MCF 10A (cell line): ENCODE measurements around the gene GAS6. TPM values are rescaled to one million over a fixed set of nuclear protein-coding genes. Genes with fewer than 3 reads are reported as not detected.

ENCODE experiments used
- BruUV-seq: library from RNA; stranded (reverse); fragments of 400-500 nt; replicated peaks from 2 replicates; lab custom pipeline; 2021; lab: Mats Ljungman, UMichigan
- CTCF ChIA-PET: fragments of 300-600 bp; sonication (Branson Sonifier 250); formaldehyde crosslinking; extraction: SDS; loops from one replicate; lab custom pipeline; 2021; ENCODE audit warnings: antibody characterized with exemption, inconsistent platforms; lab: Yijun Ruan, JAX
- POLR2A ChIA-PET: fragments of 300-600, 350-650 bp; sonication (Branson Sonifier 250); formaldehyde crosslinking; extraction: SDS; loops from one replicate; lab custom pipeline; 2020; ENCODE audit warnings: antibody characterized with exemption, inconsistent platforms; lab: Yijun Ruan, JAX
- DNase-seq: peaks from one replicate; pipeline ENCODE4 v3.0.0-alpha.2; 2018; ENCODE audit not compliant: unreplicated experiment
- H3K27ac Mint-ChIP-seq: one replicate; pipeline ENCODE4 v1.8.0; 2022; ENCODE audit warnings: mild to moderate bottlenecking, low read depth, mixed read lengths; ENCODE audit not compliant: unreplicated experiment
- H3K27me3 Mint-ChIP-seq: one replicate; pipeline ENCODE4 v1.8.0; 2022; ENCODE audit warnings: mixed read lengths; ENCODE audit not compliant: insufficient read depth, unreplicated experiment
- H3K36me3 Mint-ChIP-seq: one replicate; pipeline ENCODE4 v1.8.0; 2022; ENCODE audit warnings: mild to moderate bottlenecking, moderate library complexity, mixed read lengths; ENCODE audit not compliant: insufficient read depth, unreplicated experiment
- H3K4me1 Mint-ChIP-seq: one replicate; pipeline ENCODE4 v1.8.0; 2022; ENCODE audit warnings: mixed read lengths; ENCODE audit not compliant: insufficient read depth, unreplicated experiment
- H3K4me3 Mint-ChIP-seq: one replicate; pipeline ENCODE4 v1.8.0; 2022; ENCODE audit warnings: mild to moderate bottlenecking, moderate library complexity, mixed read lengths; ENCODE audit not compliant: unreplicated experiment
- H3K9me3 Mint-ChIP-seq: one replicate; pipeline ENCODE4 v1.8.0; 2022; ENCODE audit warnings: mixed read lengths; ENCODE audit not compliant: unreplicated experiment
- CTCF ChIP-seq: fragments of 200-600 bp; IDR thresholded peaks from one replicate; pipeline ENCODE4 v1.8.0; 2022; ENCODE audit warnings: antibody characterized with exemption, mild to moderate bottlenecking; ENCODE audit not compliant: unreplicated experiment
- intact Hi-C: fragments of 100-400 bp; cut with micrococcal nuclease; formaldehyde crosslinking; loops from 2 replicates; pipeline ENCODE4 v1.14.1; 2022
- total RNA-seq: library from RNA; stranded (reverse); gene quantifications from 2 replicates; pipeline ENCODE4 v1.2.3, GENCODE V29; 2022

GAS6 gene
- total RNA-seq, 1 experiment from 2014 or later: 92.3 TPM

- Mint-ChIP-seq H3K4me3 (no peak overlapping the region), H3K27me3 (no peaks in the 10 kb centered on the region), H3K36me3 (peaks cover 8% of the 10 kb centered on the region), H3K9me3 (no peaks in the 10 kb centered on the region), H3K27ac (no peak overlapping the region), H3K4me1 (peaks cover 26% of the 10 kb centered on the region)
- DNase-seq: no peak
- TF ChIP-seq CTCF: no peak
- ChIA-PET CTCF (interaction anchor here (0.6 to 1.0 kb wide), 5 partner anchors 9 to 133 kb away, joined by 3 to 7 read pairs (median 5); no protein-coding TSS in a partner anchor), POLR2A (no interaction called here)
- intact Hi-C loops: no loop called here
- no TSS peak for BruUV-seq
Measured at GRCh38 chr13:113813749-113814434, 50.0 kb downstream of the GAS6 start.

- H3K4me3 Mint-ChIP-seq: no peak overlapping the region
- no peaks in the 10 kb centered on the region for H3K9me3 Mint-ChIP-seq
- BruUV-seq: no TSS peak
- no peak for DNase-seq
- H3K27ac Mint-ChIP-seq: no peak overlapping the region
- TF ChIP-seq CTCF: no peak
- no peaks in the 10 kb centered on the region for H3K27me3 Mint-ChIP-seq
- peaks cover 8% of the 10 kb centered on the region for H3K36me3 Mint-ChIP-seq
- H3K4me1 Mint-ChIP-seq: peaks cover 26% of the 10 kb centered on the region
- ChIA-PET CTCF (no interaction called here), POLR2A (no interaction called here)
- intact Hi-C loops: no loop called here
Measured at GRCh38 chr13:113813070-113813748, 50.7 kb downstream of the GAS6 start.

GRCh38 chr13:113812178-113813040, 51.5 kb downstream of the GAS6 start:
- H3K4me3 Mint-ChIP-seq: no peak overlapping the region

More at GRCh38 chr13:113812178-113813040, 51.5 kb downstream of the GAS6 start:
- intact Hi-C loops: no loop called here
- BruUV-seq: no TSS peak
- Mint-ChIP-seq H3K4me1 (peaks cover 22% of the 10 kb centered on the region), H3K36me3 (peaks cover 8% of the 10 kb centered on the region), H3K27me3 (no peaks in the 10 kb centered on the region), H3K9me3 (no peaks in the 10 kb centered on the region), H3K27ac (no peak overlapping the region)
- no peak for TF ChIP-seq CTCF
- ChIA-PET POLR2A (interaction anchor here (0.6 kb wide), 1 partner anchor 751 kb away, joined by 4 read pairs; no protein-coding TSS in a partner anchor), CTCF (no interaction called here)
- no peak for DNase-seq
